ENCODE results near the gene SPATA3.
"Not testable (repeated sequence)": the region's sequence is repeated elsewhere in the genome, so short reads cannot be mapped to it uniquely, and the experiment has no call there.

SPATA3 gene

GRCh38 chr2:230998882-230999281 lies 3.0 kb downstream of the SPATA3 start:
- no peak for DNase-seq (ENCODE audit: low read depth)

GRCh38 chr2:230999477-230999876 lies 3.6 kb downstream of the SPATA3 start:
- no peak for DNase-seq (ENCODE audit: low read depth)

DNA sequence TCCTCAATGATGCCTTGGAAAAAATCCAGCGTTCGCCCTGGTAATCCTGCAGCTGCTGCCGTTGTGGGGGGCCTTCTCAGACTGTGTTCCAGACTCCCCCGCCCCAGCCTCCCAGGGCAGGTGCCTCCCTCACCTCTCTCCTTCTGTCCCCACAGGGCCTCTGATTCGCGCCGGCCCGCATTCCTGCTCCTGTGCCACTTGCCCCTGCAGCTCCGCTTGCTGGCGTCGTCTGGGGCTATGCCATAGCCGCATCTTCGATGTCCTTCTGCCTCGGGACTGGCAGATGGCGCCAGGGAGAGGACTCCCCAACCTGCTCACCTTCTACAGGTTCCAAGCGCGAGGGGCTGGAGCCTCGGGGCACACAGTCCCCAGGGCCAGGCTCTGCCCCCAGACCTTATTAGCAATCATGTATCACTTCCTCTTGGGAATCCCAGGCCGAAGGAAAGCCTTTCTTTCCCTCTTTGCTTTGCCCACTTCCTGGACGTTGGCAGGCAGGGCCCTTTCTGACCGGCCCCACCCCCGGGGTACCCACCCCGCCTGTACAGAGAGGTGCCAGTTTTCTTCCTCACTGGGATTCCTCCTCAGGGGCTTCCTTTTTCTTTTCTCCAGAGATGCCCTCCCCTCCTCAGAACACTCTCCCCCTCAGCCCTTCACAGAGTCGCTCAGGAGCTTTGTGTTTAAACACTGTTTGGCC lies 4.4 kb downstream of the SPATA3 start:
- DNase-seq (ENCODE audit: low read depth), result no peak

DNA sequence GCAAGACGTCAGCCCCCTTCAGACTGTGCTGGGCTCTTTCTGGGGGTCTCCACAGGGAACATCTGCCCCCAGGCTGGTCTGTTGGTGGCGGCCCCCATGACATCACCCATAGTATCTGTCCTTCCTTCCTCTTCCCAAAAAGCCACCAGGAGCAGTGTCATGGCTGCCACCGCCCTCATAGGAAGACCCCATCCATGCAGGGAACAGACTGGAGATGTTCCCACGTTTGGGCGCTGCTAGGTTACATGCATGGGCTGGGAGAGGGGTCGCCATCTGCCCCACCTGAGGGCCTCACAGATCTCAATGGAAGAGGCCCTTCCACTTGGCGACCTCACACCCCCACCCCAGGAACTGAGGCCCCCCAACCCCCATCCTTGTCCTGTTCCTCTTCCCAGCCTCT lies 5.1 kb downstream of the SPATA3 start:
- DNase-seq (ENCODE audit: low read depth), result no peak

- DNase-seq (ENCODE audit: low read depth), result no peak
Observed at GRCh38 chr2:231001921-231002320, 6.0 kb downstream of the SPATA3 start.

- DNase-seq (ENCODE audit: low read depth), result no peak
Observed at GRCh38 chr2:231002641-231003040, 6.7 kb downstream of the SPATA3 start.

DNA sequence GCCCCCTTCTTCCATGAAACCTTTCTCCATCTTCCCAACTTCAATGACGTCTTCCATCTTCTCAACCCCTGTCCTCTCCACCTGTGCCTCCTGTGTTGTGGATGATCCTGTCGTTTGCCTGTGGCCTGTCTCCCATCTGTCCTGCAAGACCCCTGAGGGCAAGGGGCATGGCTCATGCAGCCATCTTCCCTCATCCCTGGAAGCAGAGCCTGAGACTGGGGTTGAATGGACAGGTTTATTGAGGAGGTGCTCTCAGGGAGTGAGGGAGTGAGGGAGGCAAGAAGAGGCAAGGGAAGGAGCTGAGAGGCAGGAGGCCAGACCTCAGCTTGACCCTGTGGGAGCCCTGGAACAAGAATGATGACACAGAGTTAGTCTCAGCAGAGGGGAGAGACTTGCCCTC lies 7.3 kb downstream of the SPATA3 start:
- DNase-seq (ENCODE audit: low read depth), result no peak

GRCh38 chr2:231004930-231005329 lies 9.0 kb downstream of the SPATA3 start:
- not testable (repeated sequence) for DNase-seq (ENCODE audit: low read depth)

DNA sequence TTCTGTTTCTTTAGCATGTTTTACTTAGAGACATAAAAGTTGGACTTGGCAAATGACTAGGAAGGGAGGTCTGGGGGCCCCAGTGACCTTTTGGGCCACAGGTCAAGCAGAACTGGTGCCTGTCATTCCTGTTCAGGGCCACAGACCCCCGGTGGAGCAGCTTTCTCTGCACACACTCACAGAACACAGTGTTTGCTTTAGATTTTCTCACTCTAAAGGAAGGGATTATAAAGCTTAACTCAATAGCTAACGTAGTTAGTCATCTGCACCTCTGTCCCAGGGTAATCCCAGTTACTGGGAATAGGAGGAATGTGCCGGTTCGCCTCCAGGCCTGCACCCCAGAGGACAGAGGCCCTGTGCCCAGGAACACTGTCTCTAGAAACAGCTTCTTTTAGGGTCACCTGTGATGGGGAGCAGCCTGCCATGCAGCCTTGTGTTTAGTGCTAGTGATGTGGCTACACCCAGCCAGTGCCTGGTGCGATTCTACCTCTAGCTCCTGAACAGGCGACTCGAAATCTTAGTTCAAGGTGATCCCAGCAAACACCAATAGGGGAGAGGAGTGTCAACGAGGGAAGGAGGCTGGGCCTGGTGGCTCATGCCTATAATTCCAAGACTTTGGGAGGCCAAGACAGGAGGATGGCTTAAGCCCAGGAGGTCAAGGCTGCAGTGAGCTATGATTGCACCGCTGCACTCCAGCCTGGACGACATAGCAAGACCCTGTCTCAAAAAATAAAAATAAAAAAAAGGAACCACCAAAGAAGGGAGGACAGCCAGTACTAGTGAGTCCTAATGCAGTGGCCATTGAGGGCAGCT lies 11.6 kb downstream of the SPATA3 start:
- DNase-seq (ENCODE audit: low read depth), result no peak

GRCh38 chr2:231008131-231008530 lies 12.2 kb downstream of the SPATA3 start:
- no peak for DNase-seq (ENCODE audit: low read depth)

- no peak for DNase-seq (ENCODE audit: low read depth)
Observed at GRCh38 chr2:231009236-231009919, 13.5 kb downstream of the SPATA3 start.

- DNase-seq (ENCODE audit: low read depth), result no peak
Observed at GRCh38 chr2:231010201-231010730, 14.3 kb downstream of the SPATA3 start.

GRCh38 chr2:231011526-231011925 lies 15.6 kb downstream of the SPATA3 start:
- no peak for DNase-seq (ENCODE audit: low read depth)

DNA sequence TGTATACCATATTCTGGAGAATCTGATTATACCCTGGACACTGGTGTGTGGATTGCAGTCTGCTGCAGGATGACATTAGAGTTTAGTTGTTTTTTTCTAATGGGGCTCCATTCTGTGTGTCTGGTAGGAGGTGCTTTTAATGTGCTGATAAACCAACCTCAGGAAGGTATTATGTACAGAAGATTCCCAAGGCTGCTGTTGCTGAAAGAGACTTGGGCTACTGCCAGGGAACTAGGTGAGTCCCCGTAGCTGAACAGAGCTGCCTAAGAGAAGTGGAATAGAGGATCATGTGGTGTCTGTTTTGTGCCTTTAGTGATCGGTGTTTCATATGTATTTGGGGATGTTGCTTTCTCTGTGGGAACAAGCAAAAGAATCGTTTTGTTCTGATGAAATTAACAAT lies 16.5 kb downstream of the SPATA3 start:
- no peak for DNase-seq (ENCODE audit: low read depth)

DNA sequence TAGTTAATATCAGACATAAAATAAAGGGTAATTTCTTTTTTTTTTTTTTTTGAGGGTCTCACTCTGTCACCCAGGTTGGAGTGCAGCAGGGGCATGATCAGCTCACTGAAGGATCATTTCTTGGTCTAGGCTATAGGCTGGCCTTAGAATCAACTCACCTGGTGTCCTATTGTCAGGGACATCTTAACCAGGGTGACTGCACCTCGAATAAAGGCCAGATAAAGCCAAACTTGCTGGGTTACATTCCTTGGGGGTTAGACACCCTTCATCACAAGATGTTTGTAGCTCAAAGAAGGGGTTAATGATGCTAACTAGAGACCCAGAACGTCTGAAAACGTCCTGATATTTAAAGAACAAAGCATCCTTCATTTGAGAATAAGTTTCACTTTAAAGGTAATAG lies 17.9 kb downstream of the SPATA3 start:
- DNase-seq (ENCODE audit: low read depth), result no peak

- no peak for DNase-seq (ENCODE audit: low read depth)
Observed at GRCh38 chr2:231015478-231015877, 19.6 kb downstream of the SPATA3 start.

GRCh38 chr2:231015926-231016325 lies 20.0 kb downstream of the SPATA3 start:
- no peak for DNase-seq (ENCODE audit: low read depth)

- no peak for DNase-seq (ENCODE audit: low read depth)
Observed at GRCh38 chr2:231016566-231017230, 20.8 kb downstream of the SPATA3 start.

DNA sequence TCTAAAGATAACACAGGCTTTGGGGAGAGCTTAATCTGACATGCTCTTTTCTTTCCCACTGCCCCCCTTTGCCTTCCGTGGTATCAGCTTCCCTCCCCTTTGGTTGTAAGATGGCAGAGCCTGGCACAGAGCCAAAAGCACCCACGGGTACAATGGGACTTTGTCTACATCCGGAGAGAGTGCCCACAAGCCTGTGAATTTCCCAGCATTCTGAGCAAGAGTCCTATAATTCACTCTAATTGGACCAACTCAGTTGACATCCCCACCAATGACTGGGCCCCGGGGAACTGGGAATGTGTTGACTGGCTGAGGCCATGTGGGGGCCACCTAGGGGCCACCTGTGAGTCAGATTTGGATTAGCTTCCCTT lies 21.3 kb downstream of the SPATA3 start:
- DNase-seq (ENCODE audit: low read depth), result no peak

DNA sequence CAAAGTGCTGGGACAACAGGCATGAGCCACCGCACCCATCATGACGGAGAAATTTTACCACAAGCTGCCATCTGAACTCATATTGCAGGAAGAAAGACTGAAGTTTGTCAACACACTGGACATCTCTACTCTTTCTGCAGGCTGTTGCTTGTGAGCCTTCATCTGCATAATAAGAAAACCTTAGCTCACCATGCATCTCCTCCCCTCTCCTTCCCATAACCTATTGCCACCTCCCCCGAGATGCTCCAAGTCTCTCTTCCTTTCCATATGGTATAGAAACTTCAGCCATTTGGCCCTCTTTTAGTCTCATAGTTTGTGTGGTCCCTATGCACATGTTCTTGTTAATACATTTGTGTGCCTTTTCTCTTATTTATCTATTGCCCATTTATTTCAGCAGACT lies 22.3 kb downstream of the SPATA3 start:
- DNase-seq (ENCODE audit: low read depth), result no peak

DNA sequence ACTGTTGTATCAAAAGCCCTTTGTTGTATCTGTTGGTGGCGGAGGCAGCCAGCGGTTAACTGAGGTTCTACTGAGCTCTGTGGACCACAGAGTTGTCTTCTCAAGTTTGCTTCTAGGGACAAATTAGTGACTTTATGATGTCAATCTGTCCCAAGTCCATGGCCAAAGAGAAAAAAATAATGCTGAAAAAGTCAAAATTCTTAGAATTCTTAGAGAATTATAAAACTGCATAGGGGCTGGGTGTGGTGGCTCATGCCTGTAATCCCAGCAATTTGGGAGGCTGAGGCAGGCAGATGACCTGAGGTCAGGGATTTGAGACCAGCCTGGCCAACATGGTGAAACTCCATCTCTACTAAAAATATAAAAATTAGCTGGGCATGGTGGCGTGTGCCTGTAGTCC lies 29.1 kb downstream of the SPATA3 start:
- DNase-seq (ENCODE audit: low read depth), result not testable (repeated sequence)

DNA sequence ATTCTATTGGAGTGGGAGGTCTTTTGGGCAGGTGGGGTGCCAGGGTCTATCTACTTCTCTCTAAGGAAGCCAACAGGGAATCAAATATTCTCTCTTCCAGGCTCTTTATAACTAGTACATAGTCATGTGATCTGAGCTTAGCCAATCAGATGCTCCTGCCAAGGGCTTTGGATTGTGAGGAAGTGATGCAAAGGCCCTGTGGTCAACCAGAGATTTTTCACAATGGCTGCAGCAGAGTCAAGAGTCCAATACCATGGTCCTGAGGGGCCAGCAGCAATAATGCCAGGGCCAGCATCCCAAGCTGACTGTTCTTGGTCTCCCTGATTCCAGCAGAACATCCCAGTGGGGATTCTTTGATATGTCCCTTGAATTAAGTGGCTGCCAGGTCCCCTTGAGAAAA lies 33.0 kb downstream of the SPATA3 start:
- no peak for DNase-seq (ENCODE audit: low read depth)

Data from stimulated activated CD8-positive, alpha-beta memory T cell treated with anti-CD3 and anti-CD28 coated beads, Interleukin-15, amount 100 ng/mL, for 1 hour (primary cell).